Nucleus accumbens (tissue), 56 donors: ENCODE data around the gene KRTAP12-2.
"Not testable (repeated sequence)": the region's sequence is repeated elsewhere in the genome, so short reads cannot be mapped to it uniquely, and the experiment has no call there.

Source experiments
- DNase-seq, 56 donors: peaks; one replicate each; lab custom pipeline; 2025; lab: John Stamatoyannopoulos, UW

The KRTAP12-2 gene

DNA sequence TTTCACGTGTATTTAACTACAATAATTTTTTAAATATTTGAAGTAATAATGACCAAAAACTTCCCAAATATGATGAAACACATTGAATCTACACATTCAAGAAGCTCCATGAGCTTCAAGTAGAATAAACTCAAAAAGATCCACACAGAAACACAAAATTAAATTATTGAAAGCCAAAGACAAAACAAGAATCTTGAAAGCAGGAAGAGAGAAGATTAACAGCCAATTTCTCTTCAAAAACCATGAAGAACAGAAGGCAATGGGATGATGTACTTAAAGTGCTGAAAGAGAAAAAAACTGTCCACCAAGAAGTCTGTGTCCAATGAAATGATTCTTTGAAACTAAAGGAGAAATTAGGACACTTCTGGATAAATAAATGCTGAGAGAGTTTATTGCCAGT is 34.7 kb downstream of the KRTAP12-2 start:
- no peak for DNase-seq

GRCh38 chr21:44630440-44630839 is 36.3 kb downstream of the KRTAP12-2 start:
- DNase-seq = no peak

GRCh38 chr21:44628707-44629391 is 37.9 kb downstream of the KRTAP12-2 start:
- no peak for DNase-seq

GRCh38 chr21:44627831-44628233 is 38.9 kb downstream of the KRTAP12-2 start:
- DNase-seq = not testable (repeated sequence)

DNA sequence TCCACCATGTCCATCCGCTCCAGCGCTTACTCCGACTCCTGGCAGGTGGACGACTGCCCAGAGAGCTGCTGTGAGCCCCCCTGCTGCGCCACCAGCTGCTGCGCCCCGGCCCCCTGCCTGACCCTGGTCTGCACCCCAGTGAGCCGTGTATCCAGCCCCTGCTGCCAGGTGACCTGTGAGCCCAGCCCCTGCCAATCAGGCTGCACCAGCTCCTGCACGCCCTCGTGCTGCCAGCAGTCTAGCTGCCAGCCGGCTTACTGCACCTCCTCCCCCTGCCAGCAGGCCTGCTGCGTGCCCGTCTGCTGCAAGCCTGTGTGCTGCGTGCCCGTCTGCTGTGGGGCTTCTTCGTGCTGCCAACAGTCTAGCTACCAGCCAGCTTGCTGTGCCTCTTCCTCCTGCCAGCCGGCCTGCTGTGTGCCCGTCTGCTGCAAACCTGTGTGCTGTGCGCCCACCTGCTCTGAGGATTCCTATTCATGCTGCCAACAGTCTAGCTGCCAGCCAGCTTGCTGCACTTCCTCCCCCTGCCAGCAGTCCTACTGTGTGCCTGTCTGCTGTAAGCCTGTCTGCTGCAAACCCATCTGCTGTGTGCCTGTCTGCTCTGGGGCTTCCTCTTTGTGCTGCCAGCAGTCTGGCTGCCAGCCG is 39.4 kb downstream of the KRTAP12-2 start:
- not testable (repeated sequence) for DNase-seq

- no peak for DNase-seq
Measured at GRCh38 chr21:44626673-44627143, 40.0 kb downstream of the KRTAP12-2 start, which contains the start of gene KRTAP10-9. Gene KRTAP10-9, plus strand, starts transcription at chr21:44627093. Its CDS starts 79 bp downstream, at chr21:44627172.

GRCh38 chr21:44626262-44626661 is 40.5 kb downstream of the KRTAP12-2 start:
- no peak for DNase-seq

DNA sequence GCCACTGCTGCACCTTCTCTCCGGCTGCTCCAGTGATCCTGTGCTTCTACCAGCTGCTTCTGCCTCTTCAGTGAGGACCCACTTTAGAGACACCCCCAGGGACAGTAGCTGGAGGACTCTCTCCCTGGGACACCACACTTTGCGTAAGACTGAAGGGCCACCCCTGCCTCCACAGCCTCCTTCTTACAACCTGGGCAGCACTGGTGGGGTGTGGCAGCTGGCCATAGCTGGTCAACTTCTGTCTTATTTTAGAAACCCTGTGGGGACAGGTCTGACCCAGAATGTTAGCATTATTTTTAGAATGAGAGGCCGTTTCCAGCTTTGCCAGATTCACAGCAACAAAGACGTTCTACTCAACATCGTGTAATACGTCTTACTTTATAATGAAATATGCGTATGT is 41.0 kb downstream of the KRTAP12-2 start:
- no peak for DNase-seq

GRCh38 chr21:44623575-44623974 is 43.2 kb downstream of the KRTAP12-2 start:
- no peak for DNase-seq

GRCh38 chr21:44619886-44620285 is 46.8 kb downstream of the KRTAP12-2 start:
- no peak for DNase-seq

DNA sequence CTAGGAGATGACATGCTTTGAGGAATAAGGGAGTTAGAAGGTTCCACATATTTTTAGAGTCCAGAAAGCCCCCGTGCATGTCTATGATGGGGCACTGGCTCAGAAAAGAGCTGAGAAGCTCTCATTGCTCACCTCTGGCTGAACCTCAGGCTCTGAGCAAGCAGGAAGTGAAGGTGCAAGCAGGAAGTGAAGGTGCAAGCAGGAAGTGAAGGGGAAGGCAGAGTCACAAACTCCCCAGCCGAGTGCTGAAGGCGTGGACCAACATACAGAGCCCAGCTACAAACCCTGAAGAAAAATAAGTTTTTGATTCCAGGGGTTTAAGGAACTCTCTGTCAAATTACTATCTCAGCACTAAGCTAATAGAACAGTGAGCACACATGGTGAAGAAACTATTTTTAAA is 47.8 kb downstream of the KRTAP12-2 start:
- DNase-seq = no peak

GRCh38 chr21:44618504-44618903 is 48.2 kb downstream of the KRTAP12-2 start:
- DNase-seq = peak in 1 of 56 donors; percentile 4

DNA sequence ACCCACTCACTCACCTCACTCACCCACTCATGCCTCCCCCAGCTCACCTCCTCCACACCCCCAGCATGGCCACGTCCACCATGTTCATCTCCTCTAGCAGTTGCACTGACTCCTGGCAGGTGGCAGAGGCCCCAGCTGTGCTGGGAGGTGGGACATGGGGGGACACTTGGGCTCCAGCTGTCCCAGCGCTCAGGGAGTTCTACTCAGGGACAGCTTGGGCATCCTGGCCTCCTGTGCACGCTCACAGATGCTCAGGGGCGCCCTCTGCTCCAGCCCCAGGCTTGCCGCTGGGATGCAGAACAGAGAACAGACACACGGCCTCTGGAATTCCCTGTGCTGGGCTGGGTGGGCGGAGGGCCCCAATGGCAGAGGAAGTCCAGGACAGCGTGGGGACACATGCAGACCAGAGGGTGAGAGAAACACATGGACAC is 49.6 kb downstream of the KRTAP12-2 start:
- DNase-seq = no peak

DNA sequence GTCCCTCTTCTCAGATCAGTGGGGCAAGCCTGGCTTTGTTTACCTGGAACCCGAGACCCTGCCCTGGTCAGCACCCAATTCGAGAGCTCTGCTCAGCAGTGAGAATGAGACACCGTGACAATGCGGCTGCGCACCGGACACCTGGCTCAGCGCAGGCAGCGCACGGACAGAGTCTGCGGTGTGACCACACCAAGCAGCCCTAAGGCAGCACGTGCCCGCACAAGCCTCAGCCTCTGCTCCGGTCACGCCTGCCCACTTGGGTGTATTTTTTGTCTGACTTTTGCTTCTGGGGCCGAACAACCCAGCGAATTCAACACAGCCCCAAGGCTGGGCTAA is 50.2 kb downstream of the KRTAP12-2 start:
- no peak for DNase-seq
